HG03175 (cell line): Measurements from ENCODE around the gene GPR119.
"Not testable (repeated sequence)": the region's sequence is repeated elsewhere in the genome, so short reads cannot be mapped to it uniquely, and the experiment has no call there.

ENCODE experiments used
- ATAC-seq: cut with Tn5 transposase; IDR thresholded peaks from one replicate; pipeline ENCODE4 v1.9.1; 2021; ENCODE audit warnings: mild to moderate bottlenecking, moderate library complexity; ENCODE audit not compliant: unreplicated experiment

Gene GPR119

DNA sequence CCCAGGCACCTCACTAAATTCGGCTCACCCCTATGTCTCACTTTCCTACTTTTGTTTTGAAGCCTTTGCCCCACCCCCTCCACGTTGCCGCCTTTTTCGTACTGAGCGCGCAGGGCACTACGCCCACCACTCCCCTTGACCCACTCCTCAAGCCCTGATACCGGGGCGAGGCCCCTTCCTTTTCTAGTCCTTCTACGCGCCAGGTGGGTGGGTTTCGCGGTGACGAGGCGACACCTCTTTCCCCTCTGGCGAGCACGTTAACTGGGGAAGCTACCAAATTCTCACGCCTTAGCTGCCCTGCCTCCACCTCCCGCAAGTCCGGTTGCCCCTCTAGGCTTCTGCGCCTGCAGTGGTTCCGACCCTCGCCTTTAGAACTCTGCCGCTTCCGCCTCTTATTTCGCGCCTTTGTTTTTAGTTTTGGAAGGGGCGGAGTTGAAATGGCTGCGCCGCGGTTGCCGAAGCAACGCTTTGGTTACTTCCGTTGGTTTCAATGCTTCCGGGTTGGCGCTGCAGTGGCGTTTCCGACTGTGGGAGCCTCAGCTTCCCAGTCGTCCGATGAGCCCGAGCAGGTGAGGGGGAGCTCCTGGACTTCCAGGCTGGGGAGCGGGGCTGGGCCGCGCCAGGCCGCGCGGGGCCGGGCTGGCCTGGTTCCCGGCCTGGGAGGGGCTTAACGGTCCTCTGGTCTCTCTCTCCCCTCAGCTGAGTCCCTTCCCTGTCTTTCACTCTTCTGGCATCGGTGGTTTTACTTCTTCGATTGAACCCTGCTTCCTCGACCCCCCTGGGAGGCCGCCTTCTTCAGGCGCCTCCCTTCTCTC lies 45.9 kb downstream of the GPR119 start, which contains the start of gene SLC25A14:
TSS of gene SLC25A14 (plus strand) at position 512 of the 815 bp plus-strand sequence. CDS start 360 bp downstream, outside the sequence.
- ATAC-seq = peak; percentile 97

DNA sequence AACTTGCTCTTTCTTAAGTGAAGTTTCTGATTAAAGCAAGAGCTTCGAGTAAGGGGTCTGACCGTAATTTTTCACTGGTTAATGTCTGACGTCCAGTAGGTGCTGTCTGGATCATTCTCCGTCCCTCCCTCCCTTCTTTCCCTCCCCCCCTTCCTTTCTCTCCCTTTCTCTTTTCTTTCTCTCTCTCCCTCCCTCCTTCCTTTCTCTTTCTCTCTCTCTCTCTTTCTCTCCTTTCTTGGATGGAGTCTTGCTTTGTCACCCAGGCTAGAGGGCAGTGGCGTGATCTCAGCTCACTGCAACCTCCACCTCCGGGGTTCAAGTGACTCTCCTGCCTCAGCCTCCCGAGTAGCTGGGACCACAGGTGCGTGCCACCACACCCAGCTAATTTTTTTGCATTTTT lies 46.6 kb downstream of the GPR119 start:
- not testable (repeated sequence) for ATAC-seq

DNA sequence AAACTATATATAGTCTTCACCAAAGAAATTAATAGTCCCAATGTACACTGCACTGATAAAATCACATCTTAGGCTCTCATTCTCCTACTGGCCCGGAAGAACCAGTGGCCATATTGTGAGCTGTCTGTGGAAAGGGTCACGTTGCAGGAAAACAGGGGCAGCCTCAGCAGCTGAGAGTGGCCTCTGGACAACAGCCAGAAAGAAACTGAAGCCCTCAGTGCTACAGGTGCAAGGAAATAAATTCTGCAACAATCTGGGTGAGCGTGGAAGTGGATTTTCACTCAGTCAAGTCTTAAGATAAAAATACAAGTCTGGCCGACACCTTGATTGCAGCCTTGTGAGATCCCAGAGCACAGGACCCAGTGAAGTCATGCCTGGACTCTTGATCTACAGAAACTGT lies 48.9 kb downstream of the GPR119 start:
- no peak for ATAC-seq
